T1000 (cell line): Measurements from ENCODE around the gene RNF4.
"Not testable (repeated sequence)": the region's sequence is repeated elsewhere in the genome, so short reads cannot be mapped to it uniquely, and the experiment has no call there.

Experiments
- DNase-seq: peaks from one replicate; lab custom pipeline; 2025; ENCODE audit warnings: mixed read lengths; lab: John Stamatoyannopoulos, UW

Gene RNF4

DNA sequence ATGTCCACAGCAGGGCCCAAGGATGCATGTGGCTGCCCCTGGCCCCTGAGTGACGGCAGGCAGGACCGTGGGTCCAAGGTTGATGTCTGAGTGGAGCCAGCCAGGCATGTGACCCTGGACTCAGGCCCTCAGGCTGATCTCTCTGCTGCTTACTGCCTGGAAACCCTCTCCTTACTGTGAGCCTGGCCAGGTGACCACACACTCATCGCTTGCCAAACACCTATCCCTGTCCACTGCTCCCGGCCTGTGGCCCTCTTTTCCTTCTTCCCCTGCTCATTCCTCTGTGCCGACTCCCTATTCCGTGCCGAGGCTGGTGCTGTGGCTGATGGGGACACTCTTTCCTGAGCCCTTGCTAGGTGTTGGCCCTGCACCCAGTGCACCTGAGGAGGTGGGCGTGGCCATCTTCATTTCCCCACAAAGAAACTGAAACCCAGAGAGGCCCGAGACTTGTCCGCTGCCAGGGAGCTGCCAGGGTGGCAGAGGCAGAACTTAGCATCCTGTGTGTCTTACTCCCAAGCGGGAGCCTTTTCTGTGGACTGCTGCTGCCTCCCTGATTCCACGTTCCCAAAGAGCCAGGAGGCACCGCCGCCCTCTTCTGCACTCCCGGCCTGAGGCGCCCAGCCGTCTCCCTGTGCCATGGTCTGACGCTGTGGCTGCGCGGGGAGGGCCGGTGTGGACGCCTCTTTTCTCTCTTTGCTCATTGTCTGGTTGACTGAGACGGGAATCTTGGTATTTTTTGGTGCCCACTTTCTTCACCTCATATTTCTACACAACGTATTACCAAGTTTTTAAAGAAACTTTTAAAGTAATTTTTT lies 11.2 kb upstream of the RNF4 start:
- DNase-seq = no peak

DNA sequence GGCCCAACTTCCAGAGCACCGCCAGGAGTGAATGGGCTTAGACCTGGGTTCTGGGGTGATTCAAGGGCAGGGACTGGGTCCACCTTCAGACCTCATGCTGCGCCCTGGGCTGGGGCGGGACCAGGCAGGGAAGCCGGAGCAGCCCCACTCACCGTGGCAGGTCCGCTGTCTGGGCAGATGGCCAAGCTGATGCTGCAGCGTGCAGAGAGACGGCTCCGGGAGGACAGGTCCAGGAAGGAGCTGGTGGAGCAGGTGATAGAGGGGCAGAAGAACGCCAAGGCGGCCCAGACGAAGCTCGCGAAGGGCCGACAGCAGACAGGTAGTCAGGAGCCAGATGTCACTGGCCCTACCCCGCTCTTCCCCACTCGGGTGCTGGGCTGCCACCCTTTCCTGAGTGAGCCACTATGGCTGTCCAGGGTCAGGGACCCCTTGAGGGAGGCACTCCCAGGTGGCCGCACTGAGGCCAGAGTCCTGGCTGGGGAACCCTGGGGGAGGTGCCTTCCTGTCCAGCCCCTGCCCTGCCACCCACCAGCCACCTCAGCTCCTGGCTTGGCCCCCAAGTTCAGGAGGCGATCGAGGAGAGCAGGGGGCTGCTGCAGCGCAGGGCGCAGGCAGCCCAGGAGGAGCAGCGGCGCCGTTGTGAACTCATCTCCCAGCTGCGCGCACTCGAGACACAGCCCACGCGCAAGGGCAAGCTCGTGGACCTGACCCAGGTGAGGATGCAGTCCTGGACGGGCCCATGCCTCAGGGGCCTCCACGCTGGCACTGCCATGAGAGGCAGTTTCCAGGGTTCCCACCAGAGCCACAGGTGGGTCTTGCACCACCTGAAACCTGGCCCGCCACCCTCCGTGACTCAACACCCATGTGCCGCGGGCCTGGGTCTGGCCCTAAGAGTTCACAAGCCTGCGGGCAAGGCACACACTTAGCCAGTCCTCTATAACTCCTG lies 10.1 kb upstream of the RNF4 start:
- DNase-seq = no peak

DNA sequence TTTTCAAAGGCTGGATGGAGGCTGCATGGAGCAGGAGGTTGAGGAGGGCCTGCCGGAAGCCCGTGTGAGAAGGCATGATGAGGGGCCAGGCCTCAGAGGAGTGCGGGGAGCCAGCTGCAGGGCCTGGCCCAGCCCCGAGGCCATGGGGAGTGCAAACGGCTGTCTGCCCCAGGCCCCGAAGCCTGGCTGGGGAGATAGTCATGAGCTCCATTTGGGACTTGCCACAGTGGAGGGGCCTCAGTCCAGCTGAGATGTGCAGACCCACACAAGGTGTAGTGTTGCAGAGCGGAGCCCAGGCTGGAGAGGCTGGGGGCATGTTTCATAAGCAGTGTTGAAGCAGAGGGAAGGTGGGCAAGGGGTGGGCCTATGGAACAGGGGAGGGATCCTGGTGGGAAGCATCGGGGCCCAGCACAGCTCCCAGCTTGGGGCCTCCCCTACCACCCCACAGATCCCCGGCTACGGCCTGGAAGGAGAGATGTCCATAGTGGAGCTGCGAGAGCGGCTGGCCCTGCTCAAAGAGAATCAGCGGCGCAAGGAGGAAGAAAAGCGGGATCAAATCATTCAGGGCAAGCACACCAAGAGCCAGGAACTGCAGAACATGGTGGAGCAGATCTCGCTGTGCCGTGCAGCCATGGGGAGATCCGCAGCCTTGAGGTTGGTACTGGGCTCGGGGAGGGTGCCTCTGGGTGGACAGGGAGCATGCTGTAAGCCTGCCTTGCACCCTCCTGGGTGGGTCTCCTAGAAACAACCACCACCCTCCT lies 9.1 kb upstream of the RNF4 start:
- DNase-seq = no peak

DNA sequence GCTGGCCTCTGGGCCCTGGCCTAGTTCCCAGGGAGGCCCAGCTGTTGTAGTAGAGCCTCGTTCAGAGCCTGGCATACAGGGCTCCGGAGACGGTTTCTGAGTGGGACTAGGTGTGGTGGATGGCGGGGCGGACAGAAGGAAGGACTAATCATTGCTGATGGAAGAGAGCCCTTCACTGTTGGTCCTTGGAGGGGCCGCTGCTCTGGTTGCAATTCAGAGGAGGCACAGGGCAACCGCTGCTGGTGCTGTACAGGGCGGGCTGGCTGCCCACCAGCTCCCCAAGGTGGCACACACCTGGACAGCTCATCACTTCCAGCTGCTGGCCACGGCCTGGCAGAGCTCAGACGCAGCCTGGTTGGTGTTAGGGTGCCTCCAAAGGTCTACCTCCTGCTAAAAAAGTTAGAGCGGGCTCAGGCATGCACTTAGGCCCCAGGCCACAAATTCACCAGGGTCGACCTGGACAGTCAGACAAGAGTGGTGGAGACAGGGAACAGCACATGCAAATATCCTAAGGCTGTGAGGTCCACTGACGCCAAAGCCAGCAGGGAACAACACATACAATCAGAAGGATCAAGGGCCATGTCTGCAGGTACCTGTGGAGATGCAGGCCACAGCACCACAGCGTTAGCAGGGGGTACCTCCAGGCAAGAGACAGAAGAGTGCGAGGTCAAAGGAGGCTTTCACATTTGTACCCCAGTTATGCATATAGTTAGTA lies 7.5 kb upstream of the RNF4 start:
- no peak for DNase-seq

DNA sequence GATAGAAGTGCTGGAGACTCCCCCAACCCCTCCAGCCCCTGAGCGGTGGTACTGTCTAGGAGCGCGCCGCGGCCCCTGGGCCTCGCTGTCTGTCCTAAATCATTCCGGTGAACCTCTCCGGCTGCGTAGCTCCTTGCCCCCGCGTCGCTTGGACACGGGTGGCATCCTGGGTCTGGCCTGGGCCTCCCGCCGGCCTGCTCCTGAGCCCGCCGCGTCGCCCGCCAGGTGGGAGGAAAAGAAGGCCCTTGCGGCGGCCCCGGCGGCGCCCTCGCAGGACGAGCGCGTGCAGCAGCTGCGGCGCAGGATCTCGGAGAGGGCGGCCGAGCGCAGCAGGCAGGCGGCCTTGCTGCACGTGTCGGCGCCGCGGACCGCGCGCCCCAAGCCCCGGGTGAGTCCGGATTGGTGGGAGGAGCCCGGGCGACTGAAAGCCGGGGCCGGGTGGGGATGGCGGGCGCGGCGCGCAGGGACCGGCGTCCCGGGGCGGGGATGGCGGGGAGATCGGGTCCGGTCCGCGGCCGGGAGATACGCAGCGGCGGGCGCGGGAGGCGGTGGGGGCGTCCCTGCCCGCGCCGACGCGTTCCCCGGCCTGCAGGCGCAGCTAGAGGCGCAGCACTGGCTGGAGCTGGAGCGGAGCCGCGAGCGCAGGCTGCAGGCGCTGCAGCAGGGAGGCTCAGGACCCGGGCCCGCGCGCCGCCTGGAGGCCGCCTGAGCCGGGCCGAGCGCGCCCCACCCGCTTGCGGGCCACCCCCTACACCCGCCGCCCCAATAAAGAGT lies 6.5 kb upstream of the RNF4 start:
- peak; percentile 50 for DNase-seq

DNA sequence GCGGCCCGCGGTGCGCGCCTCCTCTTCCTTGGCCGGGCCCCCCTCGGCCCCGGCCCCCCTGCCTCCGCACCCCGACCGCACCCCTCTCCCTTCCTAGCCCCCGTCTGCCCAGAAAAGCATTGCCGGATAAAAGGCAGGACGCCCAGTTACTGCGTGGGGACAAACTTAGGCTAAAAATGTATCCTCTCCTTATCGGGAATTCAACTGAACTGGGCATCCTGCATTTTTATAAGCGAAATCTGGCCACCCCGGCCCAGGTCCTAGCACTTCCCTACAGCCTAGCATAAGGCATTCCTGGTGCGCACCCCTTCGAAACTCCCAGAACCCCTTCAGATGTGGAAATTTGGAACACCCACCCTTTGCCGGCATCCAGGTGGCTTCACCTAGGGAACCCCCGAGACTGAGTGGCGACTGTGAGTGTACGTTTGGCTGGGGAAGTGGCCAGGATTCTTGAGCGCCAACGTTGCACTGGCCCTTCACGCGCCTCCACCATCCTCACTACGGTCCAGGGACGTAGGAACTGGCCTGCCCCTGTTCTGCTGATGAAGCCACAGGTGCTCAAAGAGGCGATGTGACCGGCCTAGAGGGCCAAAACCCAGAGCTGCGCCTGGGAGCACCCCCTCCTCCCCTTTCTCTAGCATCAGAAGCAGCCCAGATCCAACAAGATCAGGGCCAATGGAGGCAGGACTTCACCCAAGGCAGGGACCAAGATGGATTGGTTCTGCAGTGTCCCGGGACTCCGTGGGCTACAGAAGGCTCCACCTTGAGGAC lies 5.7 kb upstream of the RNF4 start:
- DNase-seq = no peak

DNA sequence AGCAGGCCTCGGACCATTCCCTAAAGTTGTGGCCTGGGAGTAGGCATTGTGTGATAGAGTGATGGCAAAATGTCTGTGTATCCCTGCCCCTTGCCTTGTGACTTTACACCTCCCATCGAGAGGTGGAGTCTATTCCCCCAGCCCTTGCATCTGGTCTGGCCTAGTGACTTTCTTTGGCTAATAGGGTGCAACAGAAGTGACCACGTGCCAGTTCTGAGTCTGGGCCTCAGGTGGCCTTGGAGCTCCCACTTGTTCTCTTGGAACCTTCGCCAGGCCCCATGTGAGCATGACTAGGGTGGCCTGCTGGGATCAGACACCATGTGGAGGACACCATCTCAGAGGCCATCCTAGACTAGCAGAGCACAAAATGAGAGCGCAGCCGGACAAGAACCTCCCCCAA lies 3.9 kb upstream of the RNF4 start:
- no peak for DNase-seq

DNA sequence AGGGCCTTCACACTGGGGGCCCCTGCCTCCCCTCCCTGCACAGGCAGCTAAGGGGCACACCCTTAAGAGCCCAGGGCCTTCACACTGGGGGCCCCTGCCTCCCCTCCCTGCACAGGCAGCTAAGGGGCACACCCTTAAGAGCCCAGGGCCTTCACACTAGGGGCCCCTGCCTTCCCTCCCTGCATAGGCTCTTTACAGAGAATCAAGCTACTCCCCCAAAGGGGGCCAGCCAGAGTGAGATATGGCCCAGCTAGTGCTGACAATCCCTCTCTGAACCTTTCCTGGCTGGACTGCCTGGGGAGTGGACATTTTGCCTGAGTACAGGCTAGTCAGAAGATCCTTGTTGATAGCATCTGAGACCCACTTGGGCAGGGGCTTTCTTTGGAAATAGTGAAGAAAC lies 3.4 kb upstream of the RNF4 start:
- DNase-seq = not testable (repeated sequence)

DNA sequence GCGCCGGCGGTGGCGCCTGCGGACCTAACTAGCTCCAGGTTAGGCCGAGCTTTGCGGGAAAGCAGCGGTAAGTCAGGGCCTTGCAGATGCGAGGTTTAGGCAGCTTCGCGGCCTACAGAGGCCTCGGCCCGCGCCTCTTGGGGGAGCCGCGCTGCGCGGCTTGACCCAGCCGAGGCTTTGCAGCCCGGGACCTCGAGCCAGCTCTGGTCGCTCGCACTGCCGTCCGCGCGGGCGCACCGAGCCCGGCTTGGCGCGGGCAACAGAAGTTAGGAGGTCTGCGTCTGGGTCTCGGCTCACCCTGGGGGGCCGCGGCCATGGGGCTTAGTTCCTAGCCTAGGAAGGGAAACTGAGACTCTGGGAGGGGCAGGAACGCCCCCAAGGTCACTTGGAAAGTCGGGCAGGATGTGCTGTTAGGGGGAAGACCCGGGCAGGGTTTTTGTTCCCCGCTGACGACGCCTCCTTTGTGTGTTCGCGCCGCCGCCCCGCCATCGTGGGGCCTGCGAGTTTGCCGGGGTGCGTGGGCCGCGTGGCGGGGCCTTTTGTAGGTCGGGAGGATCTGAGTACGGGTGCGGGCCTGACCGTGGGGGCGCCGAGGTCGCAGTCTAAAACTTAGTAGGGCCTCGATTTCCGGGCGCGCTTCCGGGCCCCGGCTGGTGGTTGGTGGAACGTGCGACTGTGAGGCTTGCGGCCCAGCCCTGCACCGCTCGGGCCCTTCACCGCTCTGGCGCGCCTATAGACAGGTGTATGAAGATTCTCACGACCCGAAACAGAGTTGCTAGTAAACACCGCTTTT lies 482 bp downstream of the RNF4 start:
- DNase-seq = no peak

DNA sequence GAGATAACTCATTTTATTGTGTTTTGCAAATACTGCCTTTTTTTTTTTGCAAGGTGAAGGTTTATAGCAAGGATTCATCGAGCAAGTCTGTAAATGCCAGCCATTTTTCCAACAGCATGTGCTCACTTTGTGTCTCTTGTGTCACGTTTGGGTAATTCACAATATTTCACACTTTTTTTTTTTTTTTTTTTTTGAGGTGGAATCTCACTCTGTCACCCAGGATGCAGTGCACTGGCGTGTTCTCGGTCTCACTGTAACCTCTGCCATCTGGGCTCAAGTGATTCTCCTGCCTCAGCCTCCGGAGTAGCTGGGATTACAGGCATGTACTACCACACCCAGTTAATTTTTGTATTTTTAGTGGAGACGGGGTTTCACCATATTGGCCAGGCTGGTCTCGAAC lies 1.9 kb downstream of the RNF4 start:
- DNase-seq = no peak

DNA sequence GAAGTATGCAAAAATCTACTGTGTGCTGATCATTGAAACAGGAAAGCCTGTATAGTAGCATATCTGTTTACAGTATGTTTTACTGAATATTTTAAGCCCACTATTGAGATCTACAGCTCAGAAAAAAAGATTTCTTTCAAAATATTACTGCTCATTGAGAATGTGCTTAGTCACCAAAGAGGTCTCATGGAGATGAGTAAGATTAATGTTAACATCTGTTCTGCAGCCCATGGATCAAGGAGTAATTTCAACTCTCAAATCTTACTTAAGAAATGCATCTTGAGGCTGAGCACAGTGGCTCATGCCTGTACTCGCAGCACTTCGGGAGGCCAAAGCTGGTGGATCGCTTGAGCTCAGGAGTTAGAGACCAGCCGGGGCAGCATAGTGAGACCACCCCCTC lies 3.3 kb downstream of the RNF4 start:
- no peak for DNase-seq

DNA sequence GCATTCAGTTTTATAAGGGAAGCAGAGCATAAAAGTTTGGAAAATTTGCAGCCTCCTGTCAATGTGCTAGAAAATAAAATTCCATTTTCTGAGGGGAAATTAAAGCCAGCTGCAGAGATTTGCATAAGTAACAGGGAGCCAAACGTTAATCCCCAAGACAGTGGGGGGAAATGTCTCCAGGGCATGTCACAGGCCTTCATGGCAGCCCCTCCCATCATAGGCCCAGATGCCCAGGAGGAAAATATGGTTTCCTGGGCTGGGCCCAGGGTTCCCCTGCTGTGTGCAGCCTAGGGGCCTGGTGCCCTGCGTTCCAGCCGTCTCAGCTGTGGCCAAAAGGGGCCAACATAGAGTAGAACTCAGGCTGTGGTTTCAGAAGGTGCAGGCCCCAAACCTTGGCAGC lies 9.3 kb downstream of the RNF4 start:
- DNase-seq = no peak

DNA sequence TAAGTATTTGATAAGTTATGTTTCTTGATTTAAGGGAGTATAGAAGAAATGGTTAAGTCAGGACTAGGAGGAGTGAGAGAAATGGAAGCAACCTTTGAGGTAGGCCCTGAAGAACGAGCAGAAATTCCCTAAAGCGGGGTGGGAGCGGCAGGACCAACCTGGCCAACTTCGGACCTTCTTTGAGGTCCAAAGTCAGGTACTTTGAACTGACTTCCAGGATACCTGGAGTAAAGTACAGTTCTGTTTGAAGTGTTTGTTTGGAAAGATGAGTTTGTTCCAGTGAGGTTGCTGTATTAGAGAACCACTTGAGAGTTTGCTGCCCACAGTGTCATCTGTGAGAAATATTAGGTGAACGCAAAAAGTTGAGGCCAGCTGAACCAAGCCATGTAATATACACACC lies 11.7 kb downstream of the RNF4 start:
- DNase-seq = no peak

DNA sequence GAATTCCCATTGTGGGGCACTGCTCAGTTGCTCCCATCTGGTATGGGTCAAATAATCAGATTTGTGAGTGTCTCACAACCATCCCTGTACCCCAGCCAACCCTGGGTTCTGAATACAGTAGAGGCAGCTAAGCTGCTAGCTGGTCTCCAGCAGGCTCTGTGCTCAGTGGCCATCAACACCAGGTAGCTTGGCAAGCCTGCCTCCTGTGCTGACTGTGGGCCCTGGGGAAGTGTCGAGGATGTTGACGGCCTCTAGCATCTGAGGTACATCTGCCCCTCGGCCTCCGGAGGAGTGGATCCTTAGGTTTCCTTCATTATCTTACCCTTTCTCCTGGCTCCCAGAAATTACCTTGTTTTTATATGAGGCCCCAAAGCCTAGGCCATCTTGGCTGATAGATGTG lies 13.3 kb downstream of the RNF4 start:
- no peak for DNase-seq

DNA sequence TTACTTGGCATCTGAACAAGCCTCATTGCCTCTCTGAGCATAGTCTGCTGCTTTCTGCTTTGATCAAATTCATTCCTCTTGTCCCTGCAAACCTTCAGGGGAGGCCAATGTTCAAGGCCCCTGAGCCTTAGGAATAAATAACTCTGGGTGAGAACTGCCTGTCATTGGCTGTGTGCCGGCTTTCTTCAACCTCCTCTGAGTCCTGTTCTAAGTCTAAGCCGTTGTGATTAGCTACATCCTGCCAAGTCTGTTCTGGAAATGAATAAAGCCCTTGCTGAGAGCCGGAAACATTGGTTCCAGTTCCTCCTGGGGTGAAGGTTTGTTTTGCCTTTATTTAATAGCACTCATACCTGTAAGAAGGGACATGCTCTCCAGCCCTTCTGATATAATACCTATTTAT lies 13.8 kb downstream of the RNF4 start:
- DNase-seq = no peak

DNA sequence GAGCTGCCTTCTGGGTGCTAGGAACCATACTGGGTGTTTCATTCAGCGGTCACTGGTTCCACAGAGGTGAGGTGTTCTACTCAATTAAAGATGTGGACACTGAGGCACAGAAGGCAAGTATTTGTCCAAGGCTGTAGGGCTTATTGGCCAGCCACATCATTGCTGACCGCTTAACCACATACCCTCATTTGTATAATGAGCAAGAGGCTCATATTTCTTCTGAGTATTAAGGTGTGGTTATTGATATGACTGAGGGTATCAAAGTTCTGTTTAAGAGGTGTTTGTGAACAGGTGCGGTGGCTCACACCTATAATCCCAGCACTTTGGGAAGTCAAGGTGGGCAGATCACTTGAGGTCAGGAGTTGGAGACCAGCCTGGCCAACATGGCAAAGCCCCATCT lies 14.3 kb downstream of the RNF4 start:
- no peak for DNase-seq

DNA sequence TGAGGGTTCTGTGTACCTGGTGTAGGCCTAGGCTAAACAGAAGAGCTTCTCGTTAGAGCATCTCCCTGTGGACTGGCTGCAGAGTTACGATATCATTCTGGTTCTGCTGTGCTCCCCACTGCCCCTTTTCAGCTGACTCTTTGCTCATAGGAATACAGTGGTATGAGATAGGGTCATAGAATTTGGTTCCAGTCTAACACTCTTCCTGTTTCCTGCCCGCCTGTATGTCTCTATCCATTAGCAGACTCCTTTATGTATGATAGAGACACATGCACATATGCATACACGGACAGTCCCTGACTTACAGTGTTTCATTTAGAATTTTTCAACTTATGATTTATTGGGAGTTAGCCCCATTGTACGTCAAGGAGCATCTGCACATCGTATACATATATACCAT lies 15.3 kb downstream of the RNF4 start:
- no peak for DNase-seq

DNA sequence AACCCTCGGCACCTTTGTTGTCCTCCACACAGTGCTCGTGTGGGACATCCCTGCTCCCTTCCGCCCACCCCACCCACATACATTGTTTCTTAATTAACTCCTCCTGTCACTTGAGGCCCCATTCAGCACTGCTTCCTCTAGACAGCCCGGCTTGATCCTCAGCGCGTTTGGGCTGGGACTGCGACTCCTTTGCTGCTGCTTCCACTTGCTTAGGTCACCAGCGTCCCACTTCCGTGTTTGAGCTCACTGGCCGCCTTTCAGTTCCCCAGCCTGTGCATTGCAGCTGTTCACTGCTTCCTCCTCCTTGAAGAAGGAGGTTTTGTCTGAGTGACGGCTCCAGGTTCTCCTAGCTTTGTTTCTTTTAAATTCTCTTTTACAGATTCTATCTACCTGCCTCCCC lies 16.1 kb downstream of the RNF4 start:
- DNase-seq = no peak

DNA sequence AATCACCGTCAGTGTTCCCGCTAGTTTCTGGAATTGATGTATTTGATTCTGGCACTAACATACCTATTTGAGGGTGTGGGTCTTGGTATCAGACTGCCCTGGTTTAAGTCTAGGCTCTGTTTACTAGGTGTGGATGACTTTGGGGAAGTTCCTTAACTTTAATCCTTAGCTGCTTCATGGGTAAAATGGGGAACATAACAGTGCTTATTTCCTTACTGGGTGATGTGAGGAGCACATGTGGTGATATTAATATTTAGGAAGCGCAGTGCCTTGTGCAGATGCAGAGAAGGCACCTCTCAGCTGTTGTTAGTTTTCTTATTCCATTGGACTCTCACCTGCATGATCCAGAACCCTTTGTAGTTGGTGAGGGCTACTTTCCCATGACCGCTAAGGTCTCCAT lies 17.1 kb downstream of the RNF4 start:
- no peak for DNase-seq
